Ascending aorta (tissue), 2 donors: ENCODE data around the gene XXYLT1. TPM values are rescaled to one million over a fixed set of nuclear protein-coding genes. Genes with fewer than 3 reads are reported as not detected.

Source experiments
- DNase-seq, 2 donors: peaks; one replicate each; pipeline ENCODE4 v3.0.0-alpha.2; 2019; ENCODE audit warnings: low spot score in 2 of 2
- H3K27ac ChIP-seq, 2 donors: fragments of 200-600 bp; sonication (generic); one replicate each; pipeline ENCODE4 v1.5.1; 2016 to 2017; ENCODE audit warnings: mild to moderate bottlenecking in 1 of 2
- H3K27me3 ChIP-seq: fragments of 200-600 bp; sonication (generic); one replicate; pipeline ENCODE4 v1.5.1; 2017
- H3K36me3 ChIP-seq, 2 donors: fragments of 200-600 bp; sonication (generic); one replicate each; pipeline ENCODE4 v1.5.1; 2016
- H3K4me1 ChIP-seq, 2 donors: fragments of 200-600 bp; sonication (generic); one replicate each; pipeline ENCODE4 v1.5.1; 2016 to 2017; ENCODE audit warnings: mild to moderate bottlenecking in 1 of 2
- H3K4me3 ChIP-seq, 2 donors: fragments of 200-600 bp; sonication (generic); one replicate each; pipeline ENCODE4 v1.5.1; 2016 to 2017; ENCODE audit warnings: mild to moderate bottlenecking in 1 of 2
- H3K9me3 ChIP-seq, 2 donors: fragments of 200-600 bp; sonication (generic); one replicate each; pipeline ENCODE4 v1.5.1; 2016
- CTCF ChIP-seq, 3 experiments: fragments of 200-600 bp in 2 of 3; fragments of 450-650 bp in 1 of 3; sonication (generic) in 2 of 3; IDR thresholded peaks; one replicate each; pipeline ENCODE4 v1.5.1; 2016 to 2019; ENCODE audit warnings: antibody characterized with exemption in 3 of 3, mild to moderate bottlenecking in 1 of 3, moderate library complexity in 1 of 3
- intact Hi-C: fragments of 100-400 bp; cut with DNase I; formaldehyde crosslinking; loops from one replicate; pipeline ENCODE4 v1.15.1; 2023
- total RNA-seq: library from RNA; depleted of rRNA; stranded (reverse); fragments of >200 nt; gene quantifications from one replicate; pipeline ENCODE4 v1.1.0, GENCODE V29; 2016

XXYLT1 gene
- total RNA-seq, 1 donor from 2014 or later, result 41.0 TPM

DNA sequence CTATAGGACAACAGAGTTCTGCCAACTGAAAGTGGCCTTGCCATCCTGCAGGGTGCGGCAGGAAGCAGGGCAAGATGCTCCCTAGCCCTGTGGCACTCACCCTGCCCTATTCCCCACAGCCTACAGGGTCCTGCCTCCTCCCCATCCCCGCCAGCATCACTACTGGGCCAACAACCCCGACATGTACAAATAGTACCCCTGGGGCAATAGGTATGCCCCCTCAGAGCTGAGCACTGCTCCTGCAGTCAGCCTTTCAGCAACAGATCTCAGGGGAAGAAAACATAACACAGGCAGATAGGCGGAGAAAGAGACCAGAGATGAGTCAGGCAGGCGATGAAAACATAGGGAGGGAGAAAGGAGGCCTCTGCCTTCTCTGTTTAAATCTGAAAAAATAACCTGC, 74.7 kb downstream of the XXYLT1 start:
- peaks cover 0 to 3% of the 10 kb centered on the region in 2 donors for H3K36me3 ChIP-seq
- no peak for TF ChIP-seq CTCF (IDR thresholded peaks at IDR 0.05)
- no peak overlapping the region for H3K27ac ChIP-seq
- H3K27me3 ChIP-seq, result no peaks in the 10 kb centered on the region
- H3K4me1 ChIP-seq, result no peaks in the 10 kb centered on the region
- DNase-seq, result no peak
- intact Hi-C loops, result no loop called here
- H3K4me3 ChIP-seq, result no peak overlapping the region
- H3K9me3 ChIP-seq, result peaks cover 0 to 9% of the 10 kb centered on the region in 2 donors

GRCh38 chr3:195195321-195196209, 75.4 kb downstream of the XXYLT1 start:
- Histone ChIP-seq H3K27me3 (no peaks in the 10 kb centered on the region), H3K9me3 (peaks cover 0 to 16% of the 10 kb centered on the region in 2 donors), H3K4me3 (no peak overlapping the region), H3K4me1 (no peaks in the 10 kb centered on the region), H3K27ac (no peak overlapping the region), H3K36me3 (peaks cover 0 to 3% of the 10 kb centered on the region in 2 donors)
- TF ChIP-seq CTCF (IDR thresholded peaks at IDR 0.05), result no peak
- intact Hi-C loops, result no loop called here
- DNase-seq, result no peak

DNA sequence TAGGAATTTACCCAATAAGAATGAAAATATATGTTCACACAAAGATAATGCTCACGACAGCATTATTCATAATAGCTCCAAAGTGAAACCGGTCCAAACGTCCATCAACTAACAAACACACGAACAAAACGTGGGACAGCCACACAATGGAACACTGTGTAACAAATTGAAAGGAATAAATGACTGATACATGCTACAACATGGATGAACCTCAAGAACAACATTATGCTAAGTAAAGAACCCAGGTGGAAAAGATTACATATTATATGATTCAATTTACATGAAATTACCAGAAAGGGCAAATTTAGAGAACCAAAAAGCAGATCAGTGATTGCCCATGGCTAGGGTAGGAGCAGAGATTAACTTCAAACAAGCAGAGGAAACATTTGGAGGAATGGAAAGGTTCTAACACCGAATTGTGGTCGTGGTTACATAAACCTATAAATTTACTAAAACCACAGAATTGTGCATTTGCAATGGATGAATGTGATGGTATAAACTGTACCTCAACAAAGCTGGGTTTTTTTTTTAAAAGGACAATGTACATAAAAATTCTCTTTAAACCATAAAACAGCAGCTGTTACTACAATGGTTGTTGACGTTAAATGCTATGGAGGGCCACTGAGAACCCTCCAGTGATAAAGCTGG, 76.3 kb downstream of the XXYLT1 start:
- intact Hi-C loops, result no loop called here
- Histone ChIP-seq H3K4me1 (no peaks in the 10 kb centered on the region), H3K36me3 (peaks cover 0 to 3% of the 10 kb centered on the region in 2 donors), H3K4me3 (no peak overlapping the region), H3K9me3 (peaks cover 0 to 21% of the 10 kb centered on the region in 2 donors), H3K27ac (no peak overlapping the region), H3K27me3 (no peaks in the 10 kb centered on the region)
- no peak for TF ChIP-seq CTCF (IDR thresholded peaks at IDR 0.05)
- DNase-seq, result no peak

DNA sequence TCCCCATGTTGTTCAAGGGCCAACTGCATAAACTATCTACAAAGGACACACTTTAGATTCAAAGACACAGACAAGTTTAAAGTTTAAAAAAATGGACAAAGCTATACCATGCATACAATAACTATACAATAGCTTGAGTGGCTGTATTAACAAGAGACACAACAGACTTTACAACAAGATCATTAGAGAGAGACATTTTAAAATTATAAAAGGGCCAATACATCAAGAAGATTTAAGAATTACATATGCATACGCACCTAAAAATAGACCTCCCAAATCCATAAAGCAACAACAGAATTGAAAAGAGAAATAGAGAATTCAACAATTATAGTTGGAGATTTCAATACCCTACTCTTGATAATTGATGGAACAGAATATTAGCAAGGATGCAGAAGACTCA, 79.4 kb downstream of the XXYLT1 start:
- Histone ChIP-seq H3K4me1 (peaks cover 0 to 13% of the 10 kb centered on the region in 2 donors), H3K27me3 (no peaks in the 10 kb centered on the region), H3K27ac (no peak overlapping the region), H3K4me3 (no peak overlapping the region), H3K36me3 (peaks cover 0 to 3% of the 10 kb centered on the region in 2 donors), H3K9me3 (peaks cover 0 to 21% of the 10 kb centered on the region in 2 donors)
- TF ChIP-seq CTCF (IDR thresholded peaks at IDR 0.05), result no peak
- intact Hi-C loops, result no loop called here
- no peak for DNase-seq

DNA sequence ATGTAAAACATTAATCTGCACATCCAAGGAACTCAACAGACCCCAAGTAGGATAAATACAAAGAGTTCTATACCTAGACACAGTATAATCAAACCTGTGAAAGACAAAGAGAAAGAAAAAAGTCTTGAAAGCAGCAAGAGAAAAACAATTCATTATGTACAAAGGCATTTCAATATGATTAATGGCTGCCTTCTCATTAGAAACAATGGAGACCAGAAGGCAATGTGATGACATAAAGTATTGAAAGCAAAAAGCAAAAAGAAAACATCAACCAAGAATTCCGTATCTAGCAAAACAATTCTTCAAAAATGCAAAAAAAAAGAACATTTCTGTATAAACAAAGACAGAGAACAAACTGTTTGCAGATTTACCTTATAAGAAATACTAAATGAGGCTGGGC, 81.1 kb downstream of the XXYLT1 start:
- intact Hi-C loops, result no loop called here
- Histone ChIP-seq H3K36me3 (peaks cover 0 to 3% of the 10 kb centered on the region in 2 donors), H3K4me1 (peaks cover 0 to 13% of the 10 kb centered on the region in 2 donors), H3K27me3 (no peaks in the 10 kb centered on the region), H3K27ac (no peak overlapping the region), H3K9me3 (peaks cover 0 to 21% of the 10 kb centered on the region in 2 donors), H3K4me3 (no peak overlapping the region)
- no peak for TF ChIP-seq CTCF (IDR thresholded peaks at IDR 0.05)
- no peak for DNase-seq
